Ectodermal cell (in vitro differentiated cells): Measurements from ENCODE around the gene PSG6.
"Not testable (repeated sequence)": the region's sequence is repeated elsewhere in the genome, so short reads cannot be mapped to it uniquely, and the experiment has no call there.

Source experiments
- H3K27ac ChIP-seq: 2 replicates; pipeline ENCODE4 v1.7.0; 2013; ENCODE audit warnings: mild to moderate bottlenecking, low read depth, low read length; ENCODE audit not compliant: insufficient read depth, poor library complexity, severe bottlenecking
- H3K27me3 ChIP-seq: 2 replicates; pipeline ENCODE4 v1.7.0; 2013; ENCODE audit warnings: mild to moderate bottlenecking, low read length; ENCODE audit not compliant: insufficient read depth, control insufficient read depth, poor library complexity, severe bottlenecking
- H3K36me3 ChIP-seq: one replicate; pipeline ENCODE4 v1.7.0; 2013; ENCODE audit warnings: low read length; ENCODE audit not compliant: control insufficient read depth, insufficient read depth
- H3K4me1 ChIP-seq: one replicate; pipeline ENCODE4 v1.7.0; 2013; ENCODE audit warnings: low read length; ENCODE audit not compliant: control insufficient read depth, insufficient read depth
- H3K4me3 ChIP-seq: 2 replicates; pipeline ENCODE4 v1.7.0; 2013; ENCODE audit warnings: low read depth, low read length, control low read depth; ENCODE audit not compliant: insufficient read depth
- H3K9me3 ChIP-seq: 2 replicates; pipeline ENCODE4 v1.7.0; 2013; ENCODE audit warnings: mild to moderate bottlenecking, low read length, moderate library complexity; ENCODE audit not compliant: control insufficient read depth
- WGBS, 2 experiments: methylation state at CpG; one replicate each; pipeline ENCODE4 v1.1.7; 2013; ENCODE audit warnings: missing lambda C conversion rate in 2 of 2; 5-methylcytosine and 5-hydroxymethylcytosine counted together

The PSG6 gene

GRCh38 chr19:42932485-42933101, 14.9 kb upstream of the PSG6 start:
- not testable (repeated sequence) for H3K27me3 ChIP-seq

GRCh38 chr19:42930214-42930613, 12.5 kb upstream of the PSG6 start:
- H3K36me3 ChIP-seq, H3K27me3 ChIP-seq, H3K4me1 ChIP-seq, H3K4me3 ChIP-seq, H3K27ac ChIP-seq, H3K9me3 ChIP-seq: not testable (repeated sequence)
- 8 to 24% methylated on average over 1 of the region's 1 CpG for WGBS, 2 experiments

More at GRCh38 chr19:42932485-42933101, 14.9 kb upstream of the PSG6 start:
- not testable (repeated sequence) for H3K27ac ChIP-seq, H3K36me3 ChIP-seq, H3K4me1 ChIP-seq, H3K4me3 ChIP-seq, H3K9me3 ChIP-seq
- 85 to 87% methylated on average over 5 of the region's 5 CpGs for WGBS, 2 experiments

GRCh38 chr19:42928896-42929295, 11.2 kb upstream of the PSG6 start:
- Histone ChIP-seq H3K27me3 (no peaks in the 10 kb centered on the region), H3K9me3 (no peaks in the 10 kb centered on the region), H3K4me1 (no peaks in the 10 kb centered on the region), H3K36me3 (no peaks in the 10 kb centered on the region), H3K4me3 (no peak overlapping the region), H3K27ac (no peak overlapping the region)
- 91 to 93% methylated on average over 3 of the region's 3 CpGs for WGBS, 2 experiments

GRCh38 chr19:42926781-42927180, 9.1 kb upstream of the PSG6 start:
- WGBS, 2 experiments: 75 to 78% methylated on average over 2 of the region's 2 CpGs

GRCh38 chr19:42923106-42923505, 5.4 kb upstream of the PSG6 start:
- not testable (repeated sequence) for H3K36me3 ChIP-seq, H3K4me1 ChIP-seq, H3K9me3 ChIP-seq, H3K4me3 ChIP-seq, H3K27ac ChIP-seq, H3K27me3 ChIP-seq
- 51 to 52% methylated on average over 8 of the region's 9 CpGs for WGBS, 2 experiments

More at GRCh38 chr19:42926781-42927180, 9.1 kb upstream of the PSG6 start:
- H3K9me3 ChIP-seq: no peaks in the 10 kb centered on the region
- no peaks in the 10 kb centered on the region for H3K4me1 ChIP-seq
- no peaks in the 10 kb centered on the region for H3K36me3 ChIP-seq
- no peaks in the 10 kb centered on the region for H3K27me3 ChIP-seq
- H3K27ac ChIP-seq: no peak overlapping the region
- no peak overlapping the region for H3K4me3 ChIP-seq

GRCh38 chr19:42920971-42921370, 3.3 kb upstream of the PSG6 start:
- H3K4me1 ChIP-seq, H3K4me3 ChIP-seq, H3K27me3 ChIP-seq, H3K27ac ChIP-seq, H3K9me3 ChIP-seq, H3K36me3 ChIP-seq: not testable (repeated sequence)

- no peak overlapping the region for H3K27ac ChIP-seq
- H3K27me3 ChIP-seq: no peaks in the 10 kb centered on the region
- no peaks in the 10 kb centered on the region for H3K9me3 ChIP-seq
- 40 to 51% methylated on average over 3 of the region's 3 CpGs for WGBS, 2 experiments
- H3K36me3 ChIP-seq: no peaks in the 10 kb centered on the region
- no peaks in the 10 kb centered on the region for H3K4me1 ChIP-seq
- H3K4me3 ChIP-seq: no peak overlapping the region
Measured at GRCh38 chr19:42919757-42920079, 2.0 kb upstream of the PSG6 start.

GRCh38 chr19:42919070-42919756, 1.5 kb upstream of the PSG6 start:
- H3K4me3 ChIP-seq, H3K4me1 ChIP-seq, H3K27me3 ChIP-seq, H3K36me3 ChIP-seq, H3K27ac ChIP-seq, H3K9me3 ChIP-seq: not testable (repeated sequence)
- WGBS, 2 experiments: 84 to 85% methylated on average over 26 of the region's 26 CpGs

GRCh38 chr19:42918377-42919069, 829 bp upstream of the PSG6 start:
- not testable (repeated sequence) for H3K27me3 ChIP-seq, H3K4me1 ChIP-seq, H3K9me3 ChIP-seq, H3K4me3 ChIP-seq, H3K36me3 ChIP-seq, H3K27ac ChIP-seq
- 85% methylated on average over 15 of the region's 15 CpGs for WGBS, 2 experiments

GRCh38 chr19:42916931-42917330, 763 bp downstream of the PSG6 start:
- not testable (repeated sequence) for H3K27me3 ChIP-seq, H3K9me3 ChIP-seq, H3K27ac ChIP-seq, H3K36me3 ChIP-seq, H3K4me1 ChIP-seq, H3K4me3 ChIP-seq
- 84 to 87% methylated on average over 1 of the region's 1 CpG for WGBS, 2 experiments
